A549 (cell line): ENCODE results near the gene CDC37L1.

Experiments
- CTCF ChIP-seq: fragments of >200 bp; sonication (Bioruptor Twin); formaldehyde crosslinking; IDR thresholded peaks from 3 replicates; pipeline ENCODE4 v1.5.1; 2016
- EP300 ChIP-seq, 2 experiments: fragments of >200 bp; sonication (Bioruptor Twin); formaldehyde crosslinking; IDR thresholded peaks; 2 replicates in 1 of 2; 3 replicates in 1 of 2; pipeline ENCODE4 v1.6.1; 2016 to 2017
- PBX3 ChIP-seq: IDR thresholded peaks from 2 replicates; pipeline ENCODE4 v1.6.1; 2012
- POLR2A ChIP-seq: IDR thresholded peaks from 2 replicates; pipeline ENCODE4 v1.6.1; 2012; ENCODE audit warnings: mild to moderate bottlenecking, low read length
- REST ChIP-seq: fragments of 200-600 bp; sonication (generic); IDR thresholded peaks from 2 replicates; pipeline ENCODE4 v1.6.1; 2016; ENCODE audit warnings: antibody characterized with exemption, mild to moderate bottlenecking, moderate library complexity
- SMC3 ChIP-seq: fragments of >200 bp; sonication (Bioruptor Twin); formaldehyde crosslinking; IDR thresholded peaks from 3 replicates; pipeline ENCODE4 v1.6.1; 2018; ENCODE audit warnings: inconsistent platforms

GRCh38 chr9:4755026-4755609 lies 75.7 kb downstream of the CDC37L1 start:
- no peak for TF ChIP-seq CTCF
- TF ChIP-seq POLR2A: no peak
- no peak for TF ChIP-seq PBX3
- no peak for TF ChIP-seq REST
- TF ChIP-seq EP300 (IDR thresholded peaks at IDR 0.05): no peak
- no peak for TF ChIP-seq SMC3
